HG03060 (cell line): Measurements from ENCODE around the gene HS3ST6.
"Not testable (repeated sequence)": the region's sequence is repeated elsewhere in the genome, so short reads cannot be mapped to it uniquely, and the experiment has no call there.

Experiments used
- ATAC-seq: cut with Tn5 transposase; IDR thresholded peaks from one replicate; pipeline ENCODE4 v1.9.1; 2021; ENCODE audit warnings: low read depth, moderate number of reproducible peaks; ENCODE audit not compliant: unreplicated experiment

The HS3ST6 gene

DNA sequence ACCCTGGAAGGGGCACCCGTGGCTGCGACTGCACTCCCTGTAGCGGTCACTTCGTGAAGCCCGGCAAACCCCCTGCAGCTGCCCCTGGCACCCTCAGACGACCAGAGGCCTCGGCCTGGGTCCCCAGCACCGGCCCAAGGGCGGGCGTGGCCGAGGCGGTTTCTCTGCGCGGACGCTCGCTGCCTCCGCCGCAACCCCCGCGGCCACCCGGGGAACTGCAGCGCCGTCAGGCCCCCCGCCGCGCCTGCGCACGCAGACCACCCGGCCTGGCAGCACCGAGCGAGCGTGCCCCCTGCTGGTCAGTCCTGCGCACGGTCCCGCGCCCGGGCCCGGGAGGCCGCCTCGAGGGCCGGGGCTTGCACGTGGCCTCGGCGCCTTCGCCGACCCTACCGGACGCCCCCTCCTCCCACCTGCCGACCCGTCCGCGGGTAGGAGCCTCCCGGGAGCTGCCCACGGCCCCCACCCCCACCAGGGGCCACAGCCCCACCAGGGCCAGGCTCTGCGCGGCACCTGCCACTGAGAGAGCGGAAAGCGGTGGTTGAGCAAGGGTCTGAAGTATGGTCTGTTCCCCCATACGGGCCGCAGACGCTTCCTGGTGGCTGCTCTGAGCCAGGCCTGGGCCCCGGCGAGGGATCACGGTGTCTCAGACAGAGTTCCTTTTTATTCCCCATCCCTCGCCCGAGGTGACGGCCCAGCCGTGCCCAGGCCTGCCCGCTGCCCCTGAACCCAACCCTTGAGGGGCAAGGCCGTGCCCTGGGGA is 11.5 kb upstream of the HS3ST6 start:
- no peak for ATAC-seq

DNA sequence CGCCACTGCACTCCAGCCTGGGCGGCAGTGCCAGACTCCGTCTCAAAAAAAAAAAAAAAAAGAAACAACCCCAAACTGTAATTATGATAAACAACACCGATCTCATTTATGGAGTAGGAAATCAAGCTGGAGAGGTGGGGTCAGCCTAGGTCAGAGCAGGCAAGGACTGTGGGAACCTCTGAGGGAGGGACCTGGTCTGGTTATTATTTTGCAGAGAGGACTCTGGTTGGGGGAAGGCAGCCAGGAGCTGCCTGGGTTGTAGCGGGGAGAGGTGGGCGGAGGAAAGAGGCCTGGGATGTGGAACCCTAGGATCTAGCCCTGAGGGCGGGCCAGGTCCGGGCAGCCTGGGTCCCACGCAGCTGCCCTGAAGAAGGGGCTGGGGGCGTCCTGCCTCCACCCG is 10.9 kb upstream of the HS3ST6 start:
- ATAC-seq: no peak

DNA sequence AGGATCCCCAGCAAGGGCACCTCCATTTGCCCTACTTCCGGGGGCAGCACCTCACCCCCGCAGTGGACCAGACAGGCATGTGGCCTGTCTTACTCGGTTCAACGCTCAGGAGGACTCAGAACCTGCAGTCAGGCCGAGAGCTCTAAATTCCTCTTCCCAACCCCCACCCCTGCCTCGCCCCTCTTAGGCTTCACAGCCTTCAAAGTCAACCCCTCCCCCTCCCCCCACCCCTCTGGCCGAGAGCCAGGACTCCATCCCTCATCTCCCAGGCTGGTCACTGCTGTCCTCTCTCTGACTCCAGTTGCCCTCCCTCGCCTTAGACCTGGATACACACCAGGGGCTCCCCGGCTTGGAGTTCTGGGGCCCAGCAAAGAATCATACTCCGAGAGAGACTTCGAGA is 8.1 kb upstream of the HS3ST6 start:
- no peak for ATAC-seq

DNA sequence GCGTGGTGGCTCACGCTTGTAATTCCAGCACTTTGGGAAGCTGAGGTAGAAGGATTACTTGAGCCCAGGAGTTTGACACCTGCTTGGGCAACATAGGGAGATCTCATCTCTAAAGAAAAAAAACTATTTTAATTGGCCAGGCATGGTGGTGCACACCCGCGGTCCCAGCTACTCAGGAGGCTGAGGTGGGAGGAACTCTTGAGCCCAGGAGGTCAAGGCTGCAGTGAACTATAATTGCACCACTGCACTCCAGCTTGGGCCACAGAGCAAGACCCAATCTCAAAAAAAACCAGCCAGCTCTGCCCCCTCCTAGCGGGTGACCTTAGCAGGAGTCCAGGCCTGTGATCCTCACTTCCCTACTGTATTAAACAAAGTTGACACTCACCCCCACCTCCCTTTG is 5.9 kb upstream of the HS3ST6 start:
- ATAC-seq: no peak

DNA sequence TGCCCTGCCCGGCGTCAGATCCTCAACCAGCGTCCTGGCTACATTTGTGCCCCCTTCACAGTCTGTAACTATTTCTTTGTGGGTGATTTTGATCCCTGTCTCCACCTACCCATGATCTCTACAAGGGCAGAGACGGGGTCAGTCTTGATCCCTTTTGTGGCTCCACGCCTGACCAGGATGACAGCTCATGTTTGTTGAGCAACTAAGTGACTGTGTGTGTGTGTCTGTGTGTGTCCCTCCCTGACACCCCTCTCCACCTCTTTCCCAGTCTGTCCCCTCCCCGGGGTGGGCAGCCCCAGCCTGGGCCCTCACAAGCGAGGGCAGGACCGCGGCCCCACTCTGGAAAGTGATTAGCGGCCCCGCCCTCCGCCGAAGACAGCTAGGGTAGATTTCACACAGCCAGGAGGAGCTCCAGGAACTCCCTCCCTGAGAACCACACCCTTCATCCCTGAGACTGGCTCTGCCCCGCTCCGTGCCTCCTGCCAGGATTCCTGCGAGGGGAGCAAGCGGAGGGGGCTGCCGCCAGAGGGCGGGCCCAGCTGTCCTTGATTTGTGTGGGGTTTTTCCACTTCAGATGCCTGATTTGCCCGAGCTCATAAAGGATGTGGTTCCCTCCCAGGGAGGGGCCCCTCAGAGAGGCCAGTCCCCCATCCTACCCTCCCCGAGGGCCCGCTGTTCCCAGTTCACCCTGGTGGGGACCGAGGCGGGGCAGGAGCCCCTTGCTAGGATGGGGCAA is 5.3 kb upstream of the HS3ST6 start:
- no peak for ATAC-seq

DNA sequence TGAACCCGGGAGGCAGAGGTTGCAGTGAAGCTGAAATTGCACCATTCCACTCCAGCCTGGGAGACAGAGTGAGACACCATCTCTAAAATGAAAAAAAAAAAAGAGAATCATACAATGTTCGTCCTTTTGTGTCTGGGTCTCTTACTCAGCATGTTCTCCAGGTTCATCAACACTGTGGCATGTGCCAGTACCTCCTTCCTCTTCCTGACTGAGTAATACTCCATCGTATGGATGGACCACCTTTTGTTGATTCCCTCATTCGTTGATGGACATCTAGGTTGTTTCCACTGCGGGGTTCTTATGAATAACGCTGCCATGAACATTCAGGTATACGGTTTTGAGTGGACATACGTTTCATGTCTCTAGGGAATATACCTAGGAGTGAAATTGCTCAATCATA is 4.1 kb upstream of the HS3ST6 start:
- no peak for ATAC-seq

DNA sequence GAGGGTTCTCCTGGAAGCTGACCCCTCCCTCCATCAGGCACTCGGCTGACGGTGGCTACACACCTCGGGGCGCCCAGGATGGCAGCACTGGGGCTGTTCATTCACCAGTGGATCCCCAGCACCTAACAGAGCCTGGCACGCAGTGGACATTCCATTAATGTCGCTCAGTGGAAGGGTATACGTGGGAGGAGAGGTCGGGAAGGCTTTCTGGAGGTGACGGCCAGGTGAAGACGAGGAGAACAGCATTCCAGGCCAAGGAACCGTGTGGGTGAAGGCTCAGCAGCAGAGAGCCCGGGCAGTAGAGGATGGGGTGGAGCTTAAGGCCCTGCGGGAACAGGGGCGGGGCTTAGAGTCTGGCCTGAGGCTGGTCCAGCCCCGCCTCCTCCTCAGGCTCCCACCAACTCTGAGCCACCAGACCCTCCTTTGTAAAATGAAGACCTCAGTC is 2.5 kb upstream of the HS3ST6 start:
- no peak for ATAC-seq

DNA sequence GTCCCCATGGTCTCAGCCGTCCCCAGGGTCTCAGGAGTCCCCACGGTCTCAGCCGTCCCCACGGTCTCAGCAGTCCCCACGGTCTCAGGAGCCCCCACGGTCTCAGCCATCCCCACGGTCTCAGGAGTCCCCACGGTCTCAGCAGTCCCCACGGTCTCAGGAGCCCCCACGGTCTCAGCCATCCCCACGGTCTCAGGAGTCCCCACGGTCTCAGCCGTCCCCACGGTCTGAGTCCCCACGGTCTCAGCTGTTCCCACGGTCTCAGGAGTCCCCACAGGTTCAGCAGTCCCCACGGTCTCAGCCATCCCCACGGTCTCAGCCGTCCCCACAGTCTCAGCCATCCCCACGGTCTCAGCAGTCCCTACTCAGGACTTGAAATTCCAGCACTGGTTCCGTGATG is 1.9 kb upstream of the HS3ST6 start:
- not testable (repeated sequence) for ATAC-seq

DNA sequence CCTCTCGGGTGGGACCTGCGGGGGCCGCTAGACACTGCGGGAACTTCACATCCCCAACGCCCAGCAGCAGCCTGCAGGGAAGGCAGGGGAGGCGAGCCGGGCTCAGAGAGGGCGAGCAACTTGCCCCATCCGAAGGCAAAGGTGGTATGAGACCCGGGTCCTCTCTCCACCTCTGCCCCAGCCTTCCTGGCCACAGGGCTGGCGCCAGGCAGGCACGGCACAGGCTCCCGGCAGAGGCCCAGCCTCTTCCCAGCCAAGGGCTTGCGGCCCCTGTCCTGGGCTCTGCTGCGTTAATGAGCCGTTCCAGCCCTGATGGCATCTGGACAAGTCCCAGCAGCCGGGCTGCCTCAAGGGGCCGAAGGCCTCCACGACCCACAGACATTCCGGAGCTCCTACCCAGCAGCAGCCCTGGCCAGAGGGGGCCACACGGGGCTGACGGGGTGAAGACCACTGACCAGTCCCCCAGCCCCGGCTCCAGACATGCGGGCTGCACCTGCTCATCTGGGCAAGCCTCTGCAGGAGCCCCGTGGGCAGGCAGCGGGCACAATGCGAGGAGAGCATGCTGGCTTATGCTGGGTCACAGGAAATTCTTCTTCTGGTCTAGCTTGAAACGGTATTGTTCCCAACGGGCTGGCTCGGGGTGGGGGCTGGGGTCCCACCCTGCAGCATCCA is 1.2 kb upstream of the HS3ST6 start:
- ATAC-seq: no peak

DNA sequence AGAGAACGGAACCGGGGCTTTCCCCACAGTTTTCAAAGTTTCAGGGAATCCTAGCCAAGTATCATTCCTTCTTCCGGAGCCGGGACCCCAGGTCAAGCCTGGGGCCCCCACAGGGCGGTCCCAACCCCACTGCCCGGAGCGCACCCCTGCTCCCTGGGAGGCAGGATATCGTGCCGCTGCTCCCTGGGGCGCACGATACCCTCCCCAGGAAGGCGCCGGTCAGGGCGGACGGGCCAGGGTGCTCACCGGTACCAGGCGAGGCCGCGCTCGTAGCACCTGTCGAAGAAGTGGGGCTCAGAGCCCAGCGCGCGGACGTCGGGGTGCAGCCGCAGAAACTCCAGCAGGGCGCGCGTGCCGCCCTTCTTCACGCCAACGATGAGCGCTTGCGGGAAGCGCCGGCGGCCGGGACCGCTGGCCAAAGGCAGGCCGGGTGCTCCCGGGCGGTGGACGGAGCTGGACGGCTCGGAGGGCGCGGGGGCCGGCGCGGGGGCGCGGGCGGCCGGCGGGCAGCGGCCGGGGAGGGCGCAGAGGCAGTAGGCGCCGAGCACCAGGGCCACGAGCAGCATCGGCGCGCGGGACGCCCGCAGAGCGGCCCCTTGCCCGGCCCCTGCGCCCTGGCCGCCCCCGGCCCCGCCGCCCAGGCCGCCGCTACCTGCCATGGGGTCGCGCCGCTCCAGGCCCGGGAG is 407 bp downstream of the HS3ST6 start:
- ATAC-seq: no peak

DNA sequence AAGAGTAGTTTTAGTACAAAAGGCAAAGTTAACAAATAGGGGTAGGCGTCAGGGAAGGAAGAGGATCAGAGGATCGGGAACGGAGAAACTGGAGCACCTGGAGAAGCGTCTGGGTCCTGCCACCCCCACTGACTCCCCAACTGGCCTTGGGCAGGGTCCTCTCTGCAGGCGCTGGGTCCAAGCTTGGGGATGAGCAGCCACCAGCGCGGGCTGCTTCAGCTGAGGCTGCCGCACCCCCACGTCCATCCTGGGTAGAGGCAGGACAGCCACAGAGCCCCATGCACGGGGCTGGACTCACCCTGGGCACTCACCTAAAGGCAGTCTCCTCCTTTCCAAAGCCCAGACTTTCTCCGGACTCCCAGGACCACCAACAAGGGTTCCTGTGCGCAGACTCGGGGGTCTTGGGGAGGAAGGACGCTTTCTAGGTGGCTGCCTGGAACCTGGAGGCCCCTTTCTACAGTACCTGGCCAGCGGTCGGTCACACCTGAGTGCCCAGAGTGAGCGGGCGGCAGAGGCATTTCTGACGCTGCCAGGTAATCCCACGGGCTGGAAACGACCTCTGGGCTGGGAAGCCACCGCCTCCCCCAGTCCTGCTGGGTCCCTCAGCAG is 1.1 kb downstream of the HS3ST6 start:
- no peak for ATAC-seq

DNA sequence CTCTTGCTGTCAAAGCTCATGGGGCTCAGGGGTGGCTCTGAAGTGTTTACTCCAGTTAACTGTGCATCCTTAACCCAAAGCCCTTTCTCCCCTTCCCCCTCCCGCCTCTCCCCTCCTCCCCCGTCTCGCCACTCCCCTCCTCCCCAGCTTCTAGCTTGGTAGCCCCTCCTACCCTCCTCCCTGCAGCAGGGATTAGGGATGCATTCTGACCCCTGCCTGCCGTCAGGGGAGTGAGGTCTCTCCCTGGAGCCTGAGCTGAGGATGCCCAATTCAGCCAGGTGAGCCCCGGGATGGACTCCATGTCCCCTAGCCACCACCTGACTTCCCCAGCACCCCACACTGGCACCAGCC is 1.6 kb downstream of the HS3ST6 start:
- no peak for ATAC-seq

DNA sequence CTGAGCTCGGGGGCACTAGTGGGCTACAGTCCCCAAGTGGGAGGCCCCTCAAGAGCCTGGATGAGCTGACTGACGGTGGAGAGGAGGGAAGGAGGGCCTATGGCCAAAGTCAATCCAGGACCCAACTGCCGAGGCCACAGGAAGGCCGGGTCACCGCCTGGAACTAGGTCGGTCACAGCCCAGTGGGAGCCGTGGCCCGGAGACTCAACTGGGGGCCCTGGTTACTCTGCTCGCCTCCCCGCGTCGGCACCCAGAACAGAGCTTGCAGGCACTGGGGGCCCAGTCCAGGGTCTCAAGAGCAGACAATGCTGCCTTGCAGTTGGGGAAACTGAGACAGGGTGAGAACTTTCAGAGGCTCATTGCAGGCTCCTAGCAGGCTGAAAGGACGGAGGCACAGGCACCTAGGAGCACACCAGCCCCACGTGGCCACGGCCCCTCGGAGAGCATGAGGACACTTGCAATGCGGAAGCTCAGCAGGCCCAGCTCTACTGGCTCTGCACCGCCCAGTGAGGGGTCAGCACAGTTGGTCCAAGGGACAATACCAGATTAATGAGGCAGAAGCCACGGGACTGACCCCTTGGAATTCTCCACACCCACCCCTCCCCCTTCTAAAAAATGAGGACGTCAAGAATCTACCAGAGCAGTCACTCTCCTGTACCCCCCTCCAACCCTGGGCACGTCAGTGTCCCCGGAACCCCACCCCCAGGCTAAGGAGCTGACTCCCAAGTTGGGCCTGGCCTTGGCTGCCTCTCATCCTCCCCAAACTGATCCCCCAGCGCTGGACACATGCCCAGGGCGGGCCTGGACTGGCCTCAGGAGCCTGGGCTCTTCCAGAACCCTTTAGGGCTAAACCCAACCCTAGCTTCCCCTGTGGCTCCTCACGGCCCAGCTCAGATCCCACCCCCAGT is 2.2 kb downstream of the HS3ST6 start:
- no peak for ATAC-seq

DNA sequence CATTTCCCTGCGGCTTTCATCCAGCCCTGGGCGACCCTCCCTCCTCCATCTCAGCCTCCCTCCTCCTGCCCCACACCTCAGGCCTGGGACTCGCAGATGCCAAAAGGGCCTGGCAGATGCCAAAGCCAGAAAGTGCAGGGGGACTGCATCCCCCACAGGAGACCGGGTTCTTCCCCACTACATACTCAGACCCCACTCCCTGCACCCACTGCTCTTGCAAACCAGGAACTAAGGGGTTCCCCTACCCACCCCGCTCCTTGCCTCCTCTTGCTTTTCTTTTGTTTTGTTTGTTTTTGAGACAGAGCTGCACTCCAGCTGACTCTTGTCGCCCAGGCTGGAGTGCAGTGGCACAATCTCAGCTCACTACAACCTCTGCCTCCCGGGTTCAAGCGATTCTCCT is 3.2 kb downstream of the HS3ST6 start:
- no peak for ATAC-seq

DNA sequence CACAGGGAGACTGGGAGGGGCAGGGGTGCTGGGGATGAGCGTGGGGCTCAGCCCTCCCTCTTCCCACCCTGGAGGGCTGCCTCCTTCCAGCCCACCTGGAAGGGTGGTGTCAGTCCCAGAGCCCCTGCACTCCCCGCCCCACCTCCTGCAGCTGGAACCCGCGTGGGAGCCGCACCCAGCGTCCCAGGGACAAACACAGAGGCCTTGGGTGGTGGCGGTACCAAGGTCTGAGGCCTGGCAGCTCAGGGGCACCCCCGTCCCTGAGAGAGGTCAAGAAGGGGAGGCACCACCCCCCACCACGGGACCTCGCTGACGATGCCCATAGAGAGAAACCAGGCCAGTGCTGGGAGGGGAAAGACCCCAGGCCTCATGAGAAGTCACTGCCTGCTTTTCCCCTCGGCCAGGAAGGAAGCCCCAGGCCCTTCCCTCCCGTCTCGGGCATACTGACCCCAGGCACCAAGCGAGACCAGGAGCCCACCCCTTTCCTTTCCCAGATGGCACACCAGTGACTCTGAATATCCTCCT is 4.1 kb downstream of the HS3ST6 start:
- ATAC-seq: no peak

DNA sequence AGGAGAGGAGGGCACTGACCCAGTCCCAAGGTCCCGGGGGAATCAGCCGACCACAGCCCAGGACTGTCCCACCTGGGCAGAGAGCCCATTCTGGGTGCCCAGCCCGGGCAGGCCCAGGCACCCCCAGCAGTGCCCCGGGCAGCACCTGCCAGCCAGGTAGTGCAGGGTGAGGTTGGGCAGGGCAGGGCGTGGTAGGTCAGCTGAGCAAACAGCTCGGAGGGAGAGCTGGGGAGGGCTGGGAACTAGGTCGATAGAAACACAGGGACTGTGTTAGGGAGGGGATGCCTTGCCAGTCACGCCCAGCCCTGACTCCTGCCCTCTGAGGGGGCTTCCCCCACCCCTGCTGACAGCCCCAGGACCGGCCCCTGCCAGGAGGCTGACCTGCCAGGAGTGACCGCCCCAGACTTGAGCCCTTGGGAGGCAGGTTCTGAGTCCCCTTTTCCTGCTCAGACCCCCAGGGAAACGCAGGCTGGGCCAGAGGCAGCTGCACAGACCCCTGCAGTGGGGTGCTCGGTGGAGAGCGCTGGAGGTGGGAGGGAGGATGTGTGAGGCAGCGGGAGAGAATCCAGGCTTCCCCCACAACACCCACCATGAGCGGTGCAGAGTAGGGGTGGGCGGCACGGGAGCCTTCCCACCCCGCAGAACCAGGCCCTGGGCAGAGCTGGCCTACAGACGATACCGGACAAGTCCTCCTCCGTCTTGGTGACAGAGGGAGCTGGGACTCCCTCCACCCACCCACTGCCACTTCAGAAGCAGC is 4.7 kb downstream of the HS3ST6 start:
- ATAC-seq: no peak

DNA sequence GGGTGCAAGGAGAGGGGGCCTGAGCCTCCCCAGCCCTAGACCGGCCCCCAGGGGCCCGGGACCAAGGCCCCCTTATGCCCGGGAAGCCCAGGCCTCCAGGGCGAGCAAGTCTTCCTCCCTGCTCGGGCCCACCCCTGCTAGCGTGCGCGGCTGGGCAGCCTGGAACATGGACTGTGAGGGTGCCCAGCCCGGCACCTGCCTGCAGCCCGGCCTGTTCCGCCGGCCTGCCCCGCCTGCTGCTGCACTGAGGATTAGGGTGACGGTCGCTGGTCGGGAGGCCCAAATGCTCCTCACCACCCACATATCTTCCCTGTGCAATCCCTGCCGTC is 6.0 kb downstream of the HS3ST6 start:
- no peak for ATAC-seq

DNA sequence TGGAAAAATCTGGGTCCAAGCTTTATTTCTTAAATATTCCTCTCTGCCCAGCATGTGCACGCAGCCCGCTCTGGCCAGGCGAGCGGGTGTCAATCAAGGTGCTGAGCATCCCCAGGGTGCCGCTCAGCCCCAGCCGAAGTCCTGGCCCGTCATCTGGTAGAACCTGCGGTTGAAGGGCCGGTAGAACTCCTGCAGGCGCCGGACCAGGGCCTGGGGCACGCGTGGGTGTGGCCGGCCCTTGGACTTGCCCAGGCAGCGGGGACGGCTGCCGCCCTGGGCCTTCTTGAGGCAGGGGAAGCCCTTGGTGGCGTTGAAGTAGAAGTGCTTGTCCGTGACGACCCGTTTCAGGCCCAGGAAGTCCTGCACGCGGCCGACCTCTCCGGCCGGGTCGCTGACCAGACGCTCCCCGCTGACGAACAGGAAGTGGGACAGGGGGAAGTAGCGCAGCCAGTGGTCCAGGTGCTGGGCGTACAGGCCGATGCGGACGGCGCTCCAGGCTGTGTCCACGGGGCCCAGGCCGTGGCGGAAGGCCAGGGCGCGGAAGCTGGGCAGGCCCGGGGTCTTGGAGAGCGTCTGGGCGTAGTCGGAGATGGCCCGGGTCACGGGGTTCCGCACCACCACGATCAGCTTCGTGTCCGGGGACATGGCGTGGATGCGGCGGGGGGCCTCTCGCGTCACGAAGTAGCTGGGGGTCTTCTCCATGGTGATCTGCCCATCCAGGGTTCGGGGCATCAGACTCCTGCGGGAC is 6.6 kb downstream of the HS3ST6 start:
- ATAC-seq: no peak
